ENCODE data around the gene TMEM98. TPM values are rescaled to one million over a fixed set of nuclear protein-coding genes. Genes with fewer than 3 reads are reported as not detected.
"Not testable (repeated sequence)": the region's sequence is repeated elsewhere in the genome, so short reads cannot be mapped to it uniquely, and the experiment has no call there.

The TMEM98 gene
- total and polyA plus RNA-seq, 4 donors: 39.3 to 91.4 (median 60.9) TPM

- no peak overlapping the region for H3K27ac ChIP-seq (ENCODE audit: low read depth in 1 of 2, low read length in 2 of 2)
- H3K9me3 ChIP-seq (ENCODE audit: control insufficient read depth, low read length): no peaks in the 10 kb centered on the region
- H3K4me1 ChIP-seq (ENCODE audit: control insufficient read depth in 1 of 2, insufficient read depth in 2 of 2, low read length in 2 of 2): no peaks in the 10 kb centered on the region
- H3K27me3 ChIP-seq (ENCODE audit: control insufficient read depth in 1 of 2, insufficient read depth in 2 of 2, low read length in 1 of 2): no peaks in the 10 kb centered on the region
- H3K36me3 ChIP-seq (ENCODE audit: control insufficient read depth in 1 of 2, insufficient read depth in 2 of 2, low read length in 1 of 2): no peaks in the 10 kb centered on the region
- H3K4me3 ChIP-seq (ENCODE audit: low read length in 2 of 2): no peak overlapping the region
- 87 to 90% methylated on average over 8 of the region's 8 CpGs for WGBS, 2 donors
- ATAC-seq (ENCODE audit: low FRiP score) (no peak), DNase-seq (no peak)
- intact Hi-C loops (cut with DNase I): no loop called here
These were observed 7.7 kb upstream of the TMEM98 start for GRCh38 chr17:32920293-32920692.

GRCh38 chr17:32921017-32921416 lies 6.9 kb upstream of the TMEM98 start:
- Histone ChIP-seq H3K27me3 (ENCODE audit: control insufficient read depth in 1 of 2, insufficient read depth in 2 of 2, low read length in 1 of 2) (no peaks in the 10 kb centered on the region), H3K36me3 (ENCODE audit: control insufficient read depth in 1 of 2, insufficient read depth in 2 of 2, low read length in 1 of 2) (no peaks in the 10 kb centered on the region), H3K27ac (ENCODE audit: low read depth in 1 of 2, low read length in 2 of 2) (no peak overlapping the region), H3K9me3 (ENCODE audit: control insufficient read depth, low read length) (no peaks in the 10 kb centered on the region), H3K4me1 (ENCODE audit: control insufficient read depth in 1 of 2, insufficient read depth in 2 of 2, low read length in 2 of 2) (no peaks in the 10 kb centered on the region), H3K4me3 (ENCODE audit: low read length in 2 of 2) (no peak overlapping the region)
- ATAC-seq (ENCODE audit: low FRiP score) (no peak), DNase-seq (no peak)
- intact Hi-C loops (cut with DNase I): no loop called here
- 82 to 84% methylated on average over 10 of the region's 10 CpGs for WGBS, 2 donors

GRCh38 chr17:32923905-32924304 lies 4.0 kb upstream of the TMEM98 start:
- ATAC-seq (ENCODE audit: low FRiP score); intact Hi-C loops (cut with DNase I): not testable (repeated sequence)

GRCh38 chr17:32926183-32926582 lies 1.8 kb upstream of the TMEM98 start:
- WGBS, 2 donors: 96 to 97% methylated on average over 5 of the region's 5 CpGs
- Histone ChIP-seq H3K36me3 (ENCODE audit: control insufficient read depth in 1 of 2, insufficient read depth in 2 of 2, low read length in 1 of 2) (no peaks in the 10 kb centered on the region), H3K4me1 (ENCODE audit: control insufficient read depth in 1 of 2, insufficient read depth in 2 of 2, low read length in 2 of 2) (no peaks in the 10 kb centered on the region), H3K4me3 (ENCODE audit: low read length in 2 of 2) (no peak overlapping the region), H3K9me3 (ENCODE audit: control insufficient read depth, low read length) (no peaks in the 10 kb centered on the region), H3K27me3 (ENCODE audit: control insufficient read depth in 1 of 2, insufficient read depth in 2 of 2, low read length in 1 of 2) (no peaks in the 10 kb centered on the region), H3K27ac (ENCODE audit: low read depth in 1 of 2, low read length in 2 of 2) (no peak overlapping the region)
- no peak for DNase-seq
- intact Hi-C loops (cut with DNase I): no loop called here
- no peak for ATAC-seq (ENCODE audit: low FRiP score)

More at GRCh38 chr17:32923905-32924304, 4.0 kb upstream of the TMEM98 start:
- not testable (repeated sequence) for H3K9me3 ChIP-seq (ENCODE audit: control insufficient read depth, low read length); DNase-seq; H3K36me3 ChIP-seq (ENCODE audit: control insufficient read depth in 1 of 2, insufficient read depth in 2 of 2, low read length in 1 of 2); H3K4me3 ChIP-seq (ENCODE audit: low read length in 2 of 2); H3K27ac ChIP-seq (ENCODE audit: low read depth in 1 of 2, low read length in 2 of 2); H3K4me1 ChIP-seq (ENCODE audit: control insufficient read depth in 1 of 2, insufficient read depth in 2 of 2, low read length in 2 of 2); H3K27me3 ChIP-seq (ENCODE audit: control insufficient read depth in 1 of 2, insufficient read depth in 2 of 2, low read length in 1 of 2)
- WGBS, 2 donors: 95 to 97% methylated on average over 3 of the region's 3 CpGs

GRCh38 chr17:32926789-32927188 lies 1.2 kb upstream of the TMEM98 start:
- ATAC-seq (ENCODE audit: low FRiP score); H3K9me3 ChIP-seq (ENCODE audit: control insufficient read depth, low read length); H3K36me3 ChIP-seq (ENCODE audit: control insufficient read depth in 1 of 2, insufficient read depth in 2 of 2, low read length in 1 of 2); H3K4me1 ChIP-seq (ENCODE audit: control insufficient read depth in 1 of 2, insufficient read depth in 2 of 2, low read length in 2 of 2); H3K27me3 ChIP-seq (ENCODE audit: control insufficient read depth in 1 of 2, insufficient read depth in 2 of 2, low read length in 1 of 2); H3K4me3 ChIP-seq (ENCODE audit: low read length in 2 of 2); DNase-seq; intact Hi-C loops (cut with DNase I): not testable (repeated sequence)
- WGBS, 2 donors: 69 to 73% methylated on average over 8 of the region's 8 CpGs
- peak overlapping the region in 1 of 2 donors; percentile 11 for H3K27ac ChIP-seq (ENCODE audit: low read depth in 1 of 2, low read length in 2 of 2)

GRCh38 chr17:32927201-32927723 lies 691 bp upstream of the TMEM98 start:
- peak overlapping the region in 1 of 2 donors; percentile 11 for H3K27ac ChIP-seq (ENCODE audit: low read depth in 1 of 2, low read length in 2 of 2)
- no peaks in the 10 kb centered on the region for H3K4me1 ChIP-seq (ENCODE audit: control insufficient read depth in 1 of 2, insufficient read depth in 2 of 2, low read length in 2 of 2)
- H3K9me3 ChIP-seq (ENCODE audit: control insufficient read depth, low read length): no peaks in the 10 kb centered on the region
- H3K36me3 ChIP-seq (ENCODE audit: control insufficient read depth in 1 of 2, insufficient read depth in 2 of 2, low read length in 1 of 2): no peaks in the 10 kb centered on the region
- peak overlapping the region in 1 of 2 donors; percentile 85 for H3K4me3 ChIP-seq (ENCODE audit: low read length in 2 of 2)
- no peak for DNase-seq
- intact Hi-C loops (cut with DNase I): no loop called here
- no peaks in the 10 kb centered on the region for H3K27me3 ChIP-seq (ENCODE audit: control insufficient read depth in 1 of 2, insufficient read depth in 2 of 2, low read length in 1 of 2)
- 6 to 7% methylated on average over 11 of the region's 11 CpGs for WGBS, 2 donors
- peak; percentile 37 for ATAC-seq (ENCODE audit: low FRiP score)

- Histone ChIP-seq H3K27me3 (ENCODE audit: control insufficient read depth in 1 of 2, insufficient read depth in 2 of 2, low read length in 1 of 2) (no peaks in the 10 kb centered on the region), H3K27ac (ENCODE audit: low read depth in 1 of 2, low read length in 2 of 2) (peak overlapping the region; percentile 49 to 83), H3K4me1 (ENCODE audit: control insufficient read depth in 1 of 2, insufficient read depth in 2 of 2, low read length in 2 of 2) (no peaks in the 10 kb centered on the region), H3K4me3 (ENCODE audit: low read length in 2 of 2) (peak overlapping the region; percentile 85 to 98), H3K9me3 (ENCODE audit: control insufficient read depth, low read length) (no peaks in the 10 kb centered on the region), H3K36me3 (ENCODE audit: control insufficient read depth in 1 of 2, insufficient read depth in 2 of 2, low read length in 1 of 2) (peaks cover 0 to under 1% of the 10 kb centered on the region in 2 donors)
- 7% methylated on average over 19 of the region's 19 CpGs for WGBS, 2 donors
- intact Hi-C loops (cut with DNase I): no loop called here
- DNase-seq (no peak), ATAC-seq (ENCODE audit: low FRiP score) (peak; percentile 45)
These were observed 908 bp downstream of the TMEM98 start for GRCh38 chr17:32928586-32929535.

- Histone ChIP-seq H3K27me3 (ENCODE audit: control insufficient read depth in 1 of 2, insufficient read depth in 2 of 2, low read length in 1 of 2) (no peaks in the 10 kb centered on the region), H3K9me3 (ENCODE audit: control insufficient read depth, low read length) (no peaks in the 10 kb centered on the region), H3K4me3 (ENCODE audit: low read length in 2 of 2) (no peak overlapping the region), H3K4me1 (ENCODE audit: control insufficient read depth in 1 of 2, insufficient read depth in 2 of 2, low read length in 2 of 2) (no peaks in the 10 kb centered on the region), H3K36me3 (ENCODE audit: control insufficient read depth in 1 of 2, insufficient read depth in 2 of 2, low read length in 1 of 2) (peaks cover 0 to 5% of the 10 kb centered on the region in 2 donors), H3K27ac (ENCODE audit: low read depth in 1 of 2, low read length in 2 of 2) (no peak overlapping the region)
- ATAC-seq (ENCODE audit: low FRiP score) (no peak), DNase-seq (no peak)
- WGBS, 2 donors: 45 to 48% methylated on average over 2 of the region's 2 CpGs
- intact Hi-C loops (cut with DNase I): no loop called here
These were observed 1.6 kb downstream of the TMEM98 start for GRCh38 chr17:32929588-32929987.

All from aorta (tissue), 5 donors.